GM20431 (cell line): ENCODE data around the gene MGAT5.

Source experiments
- in situ Hi-C: fragments of 300-500 bp; cut with MseI, MboI; formaldehyde crosslinking; loops from one replicate; pipeline ENCODE4 v1.15.0; 2020; ENCODE audit warnings: low sequenced_read_pairs; ENCODE audit not compliant: unreplicated experiment

MGAT5 gene

DNA sequence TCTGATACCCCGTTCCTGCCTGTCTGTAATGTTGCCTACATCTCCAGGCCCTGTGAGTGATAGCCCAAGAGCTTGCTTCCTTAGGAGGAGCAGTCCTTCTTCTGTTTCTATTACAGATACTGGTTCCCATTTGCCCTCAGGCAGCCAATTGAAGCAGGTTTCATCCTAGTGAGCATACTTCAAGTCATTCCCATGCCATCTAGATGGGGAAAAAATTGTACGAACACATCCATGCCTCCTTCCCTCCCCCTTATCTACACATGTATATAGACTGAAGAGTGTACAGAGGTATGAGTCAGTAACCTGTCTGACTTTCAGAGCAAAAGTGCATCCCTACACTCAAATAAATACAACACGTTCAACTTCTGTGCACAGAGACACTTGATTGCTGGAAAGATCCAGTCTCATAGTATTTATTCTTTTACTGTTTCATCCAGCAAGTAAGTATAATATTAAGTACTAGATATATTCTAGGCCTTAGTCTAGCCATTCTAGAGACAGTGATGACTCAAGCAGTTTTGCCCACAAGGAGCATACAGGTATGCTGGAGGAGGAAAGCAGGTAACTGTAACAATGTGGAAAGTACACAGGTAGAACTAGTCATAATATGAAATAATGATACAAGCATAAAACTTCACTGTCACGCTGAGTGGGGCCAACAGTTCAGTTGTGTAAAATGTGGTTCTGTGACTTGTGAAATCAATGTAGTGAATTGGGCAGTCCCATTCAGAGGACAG is 153.4 kb downstream of the MGAT5 start:
- in situ Hi-C loops: loop anchor here (25.0 kb wide), 2 partner anchors 170 to 520 kb away; no protein-coding TSS in a partner anchor

DNA sequence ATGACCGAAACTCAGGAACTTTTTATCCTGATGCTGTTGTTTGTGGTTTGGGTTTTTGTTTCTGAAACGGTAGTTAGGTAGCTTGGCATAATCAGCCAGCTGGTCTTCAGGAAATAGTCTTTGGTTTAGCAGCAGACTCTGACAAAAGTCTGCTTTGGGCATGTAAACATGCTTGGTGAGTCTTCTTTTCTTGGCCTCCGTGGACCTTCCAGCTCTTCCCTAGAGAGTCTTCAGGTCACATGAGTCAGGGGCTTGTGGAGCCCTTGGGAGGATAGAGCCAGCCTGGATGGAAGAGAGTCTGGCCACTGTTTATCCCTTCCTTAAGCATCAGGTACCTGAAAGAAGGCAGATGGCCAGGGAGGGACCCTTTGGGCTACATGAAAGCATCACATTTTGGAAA is 154.5 kb downstream of the MGAT5 start:
- in situ Hi-C loops: loop anchor here (25.0 kb wide), 2 partner anchors 171 to 521 kb away; no protein-coding TSS in a partner anchor

DNA sequence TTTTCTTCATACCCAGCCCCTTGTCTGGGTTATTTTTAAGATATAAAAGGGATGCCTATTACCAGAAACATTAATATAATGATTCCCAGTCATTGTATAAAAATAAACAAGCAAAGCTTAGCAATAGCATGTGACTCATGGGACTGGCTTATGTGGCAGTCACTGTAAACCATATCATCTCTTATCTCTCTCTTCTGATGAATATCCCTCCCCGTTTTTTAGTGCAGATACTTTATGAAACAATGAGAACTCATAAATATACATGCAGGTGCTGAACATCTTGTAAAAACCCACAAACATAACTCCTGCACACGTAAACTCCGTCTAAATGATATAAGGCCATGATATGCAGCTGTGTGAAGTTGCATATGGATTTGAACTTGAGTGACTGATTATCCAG is 154.9 kb downstream of the MGAT5 start:
- in situ Hi-C loops: loop anchor here (25.0 kb wide), 2 partner anchors 171 to 521 kb away; no protein-coding TSS in a partner anchor

- in situ Hi-C loops: loop anchor here (10.0 to 25.0 kb wide), 3 partner anchors 173 to 523 kb away; no protein-coding TSS in a partner anchor
Observed at GRCh38 chr2:134410006-134410405, 156.1 kb downstream of the MGAT5 start.

- in situ Hi-C loops: loop anchor here (10.0 to 25.0 kb wide), 3 partner anchors 174 to 524 kb away; no protein-coding TSS in a partner anchor
Observed at GRCh38 chr2:134410831-134411231, 157.0 kb downstream of the MGAT5 start.

DNA sequence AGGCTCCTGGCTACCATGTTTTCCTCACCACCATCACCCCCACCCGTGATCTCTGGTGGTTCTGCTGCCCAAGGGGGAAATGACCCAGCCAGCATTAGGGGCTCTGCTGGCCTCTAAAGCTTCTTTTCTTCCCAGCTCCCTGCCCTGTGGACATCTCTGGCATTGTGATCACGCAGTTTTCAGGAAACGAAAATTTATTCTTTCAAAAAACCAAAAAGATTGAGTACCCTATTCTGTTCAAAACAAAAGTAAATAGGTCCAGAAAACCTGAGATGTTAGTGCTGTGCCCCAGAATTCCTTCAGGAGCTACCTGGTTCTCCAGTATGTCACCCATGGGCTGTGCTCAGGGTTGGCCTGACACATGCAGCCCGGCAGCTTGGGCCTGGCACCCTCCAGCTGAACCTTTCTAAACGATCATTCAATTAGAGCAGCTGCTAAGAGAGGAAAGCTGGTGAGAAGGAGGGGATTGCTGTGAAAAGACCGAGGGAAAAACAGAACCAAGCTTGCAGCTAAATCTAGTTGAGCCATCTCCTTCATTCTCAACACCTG is 157.5 kb downstream of the MGAT5 start:
- in situ Hi-C loops: loop anchor here (10.0 to 25.0 kb wide), 3 partner anchors 174 to 524 kb away; no protein-coding TSS in a partner anchor

DNA sequence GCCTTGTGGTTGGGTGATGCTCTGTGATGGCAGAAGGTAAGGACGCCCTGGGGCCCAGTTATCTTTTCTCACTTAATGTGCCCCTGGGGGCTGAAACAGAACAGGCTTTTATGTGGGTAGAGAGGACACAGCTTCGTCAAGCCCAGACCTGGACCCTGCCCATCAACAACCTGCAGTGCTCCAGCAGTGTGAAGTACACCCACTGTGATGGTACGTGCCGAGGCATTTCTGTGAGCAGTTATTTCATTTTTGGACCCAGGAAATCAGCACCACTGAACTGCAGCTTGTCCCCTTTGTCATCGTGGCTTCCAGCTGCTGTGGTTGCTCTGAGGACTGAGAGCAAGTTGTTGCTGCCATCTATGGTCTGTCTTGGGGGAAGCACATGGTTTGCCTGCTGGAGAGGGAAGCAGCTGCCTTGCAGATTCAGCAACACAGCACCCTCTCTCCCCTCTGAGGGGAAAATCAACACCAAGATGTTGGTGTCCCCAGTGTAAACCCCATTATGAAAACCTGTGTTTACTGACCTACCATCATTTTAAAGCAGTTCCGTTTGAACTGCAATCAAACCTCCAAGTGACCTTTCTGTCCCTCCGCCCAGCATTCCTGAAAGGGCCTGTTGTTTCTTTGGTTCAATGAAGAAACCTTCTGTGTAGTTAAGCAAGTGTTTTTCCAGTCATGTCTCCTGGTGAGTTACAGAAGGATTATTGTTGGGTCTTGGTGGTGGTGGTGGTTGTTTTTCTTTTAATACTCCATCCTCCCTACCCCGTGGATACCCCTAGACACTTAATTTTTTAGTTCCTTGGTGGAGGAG is 158.2 kb downstream of the MGAT5 start:
- in situ Hi-C loops: loop anchor here (10.0 to 25.0 kb wide), 3 partner anchors 175 to 525 kb away; no protein-coding TSS in a partner anchor

DNA sequence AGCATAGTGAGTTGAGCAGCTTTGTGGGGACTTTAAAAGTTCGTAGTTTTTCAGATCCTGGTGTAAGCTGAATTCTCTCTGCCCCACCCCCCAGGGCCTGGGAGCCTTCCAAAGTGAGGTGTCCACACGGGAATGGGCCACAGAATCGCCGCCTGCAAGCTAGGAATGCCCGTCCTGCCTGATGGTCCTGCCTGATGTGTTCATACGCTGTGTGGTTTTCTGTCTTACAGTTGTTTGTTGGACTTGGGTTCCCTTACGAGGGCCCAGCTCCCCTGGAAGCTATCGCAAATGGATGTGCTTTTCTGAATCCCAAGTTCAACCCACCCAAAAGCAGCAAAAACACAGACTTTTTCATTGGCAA is 158.7 kb downstream of the MGAT5 start:
- in situ Hi-C loops: loop anchor here (10.0 to 25.0 kb wide), 3 partner anchors 175 to 525 kb away; no protein-coding TSS in a partner anchor

GRCh38 chr2:134413430-134413829 is 159.6 kb downstream of the MGAT5 start:
- in situ Hi-C loops: loop anchor here (10.0 to 25.0 kb wide), 3 partner anchors 176 to 526 kb away; no protein-coding TSS in a partner anchor

- in situ Hi-C loops: loop anchor here (10.0 to 25.0 kb wide), 3 partner anchors 177 to 527 kb away; no protein-coding TSS in a partner anchor
Observed at GRCh38 chr2:134413912-134414311, 160.0 kb downstream of the MGAT5 start.

DNA sequence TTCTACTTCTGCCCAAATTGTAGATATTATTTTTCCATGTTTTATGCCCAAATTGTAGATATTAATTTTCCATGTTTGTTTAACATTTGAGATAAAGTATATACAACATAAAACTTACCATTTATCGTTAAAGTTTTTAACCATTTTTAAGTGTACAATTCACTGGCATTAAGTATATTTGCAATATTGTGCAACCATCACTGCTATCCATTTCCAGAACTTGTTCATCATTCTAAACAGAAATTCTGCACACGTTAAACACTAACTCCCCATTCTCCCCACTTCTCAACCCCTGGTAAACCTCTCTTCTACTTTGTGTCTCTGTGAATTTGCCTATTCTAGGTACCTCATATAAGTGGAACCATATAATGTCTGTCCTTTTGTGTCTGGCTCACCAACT is 162.1 kb downstream of the MGAT5 start:
- in situ Hi-C loops: loop anchor here (10.0 to 25.0 kb wide), 3 partner anchors 179 to 529 kb away; no protein-coding TSS in a partner anchor

- in situ Hi-C loops: loop anchor here (10.0 to 25.0 kb wide), 3 partner anchors 179 to 529 kb away; no protein-coding TSS in a partner anchor
Observed at GRCh38 chr2:134416637-134417036, 162.8 kb downstream of the MGAT5 start.

DNA sequence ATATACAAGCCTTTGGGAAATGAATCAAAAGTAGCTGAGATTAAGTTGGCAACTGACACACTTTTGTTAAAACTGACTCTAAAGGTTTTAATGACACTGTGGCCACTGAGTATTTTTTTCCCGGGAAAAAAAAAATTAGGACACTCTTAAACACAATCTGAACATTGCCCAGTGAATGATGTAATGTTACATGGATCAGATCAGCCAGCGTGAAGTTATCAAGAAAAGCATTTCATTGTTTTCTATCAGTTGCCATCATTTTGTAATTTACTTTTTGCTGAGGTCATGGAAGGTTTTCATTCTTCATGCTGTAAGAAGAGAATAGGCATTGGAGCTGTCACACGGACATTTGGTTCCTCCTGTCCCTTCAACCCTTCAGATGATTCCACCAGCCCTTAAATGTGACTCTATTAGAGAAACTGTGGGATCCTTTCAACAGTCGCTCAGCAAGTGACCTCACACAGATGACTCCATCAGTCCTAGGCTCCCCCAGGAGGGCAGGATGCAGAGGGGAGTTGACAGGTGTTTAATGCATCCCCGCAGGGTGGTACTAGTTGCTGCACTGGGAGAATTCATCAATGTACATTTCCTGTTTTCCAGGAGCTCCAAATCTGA is 164.2 kb downstream of the MGAT5 start:
- in situ Hi-C loops: loop anchor here (10.0 to 25.0 kb wide), 3 partner anchors 181 to 531 kb away; no protein-coding TSS in a partner anchor

- in situ Hi-C loops: loop anchor here (25.0 kb wide), 2 partner anchors 183 to 533 kb away; no protein-coding TSS in a partner anchor
Observed at GRCh38 chr2:134420259-134420658, 166.4 kb downstream of the MGAT5 start.

DNA sequence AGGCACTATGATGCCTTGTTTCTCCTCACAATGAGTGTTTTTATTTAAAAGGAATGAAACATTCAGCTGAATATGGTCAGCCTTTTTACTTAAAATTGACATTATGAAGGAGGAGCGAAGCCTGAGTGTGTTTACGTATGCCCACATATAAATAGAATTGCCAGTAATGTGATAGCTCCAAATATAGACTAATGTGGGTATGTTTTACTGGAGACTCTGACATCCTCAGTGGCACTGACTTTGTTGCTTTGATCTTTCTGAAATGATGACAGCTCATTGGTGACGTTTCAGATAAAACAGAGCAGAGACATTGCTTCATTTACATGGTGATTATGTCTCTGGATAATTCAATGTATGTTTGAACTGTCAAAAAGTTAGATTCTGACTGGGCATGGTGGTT is 167.0 kb downstream of the MGAT5 start:
- in situ Hi-C loops: loop anchor here (25.0 kb wide), 2 partner anchors 184 to 534 kb away; no protein-coding TSS in a partner anchor

- in situ Hi-C loops: loop anchor here (25.0 kb wide), 2 partner anchors 184 to 534 kb away; no protein-coding TSS in a partner anchor
Observed at GRCh38 chr2:134421556-134422328, 167.9 kb downstream of the MGAT5 start.

GRCh38 chr2:134425724-134426496 is 172.0 kb downstream of the MGAT5 start:
- in situ Hi-C loops: no loop called here

DNA sequence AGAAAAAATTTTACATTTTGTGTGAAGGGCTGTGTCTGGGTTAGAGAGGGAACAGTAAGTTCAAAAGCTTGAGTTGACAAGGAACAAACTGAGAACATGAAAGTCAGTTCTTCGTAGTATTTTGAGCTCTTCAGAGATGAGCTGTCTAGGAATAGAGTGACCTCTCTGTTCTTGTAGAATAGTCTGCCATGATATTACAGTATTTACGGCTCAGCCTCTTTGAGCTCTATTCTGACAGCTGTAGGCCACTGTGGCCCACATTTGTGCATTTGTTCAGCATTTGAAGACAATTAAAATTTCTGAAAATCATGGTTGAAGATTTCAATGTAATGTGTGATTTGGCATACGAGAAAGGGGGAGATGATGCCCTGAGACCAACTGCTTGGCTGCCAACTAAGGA is 172.8 kb downstream of the MGAT5 start:
- in situ Hi-C loops: no loop called here
